ENCODE measurements around the gene OXCT1. TPM values are rescaled to one million over a fixed set of nuclear protein-coding genes. Genes with fewer than 3 reads are reported as not detected.

OXCT1 gene
- total RNA-seq, 2 donors from 2014 or later, result 32.8 to 161 TPM

GRCh38 chr5:41869151-41869723 lies 988 bp downstream of the OXCT1 start:
- Histone ChIP-seq H3K27me3 (no peaks in the 10 kb centered on the region), H3K27ac (peak overlapping the region; percentile 92 to 96), H3K4me3 (peak overlapping the region; percentile 71 to 73), H3K36me3 (no peaks in the 10 kb centered on the region), H3K4me1 (peaks cover 0 to 30% of the 10 kb centered on the region in 2 donors), H3K9me3 (no peaks in the 10 kb centered on the region)
- DNase-seq (ENCODE audit: low spot score), result peak; percentile 83
- TF ChIP-seq CTCF (IDR thresholded peaks at IDR 0.05), result no peak

GRCh38 chr5:41863871-41864486 lies 6.2 kb downstream of the OXCT1 start:
- Histone ChIP-seq H3K27ac (no peak overlapping the region), H3K9me3 (no peaks in the 10 kb centered on the region), H3K4me3 (no peak overlapping the region), H3K4me1 (peaks cover 0 to 17% of the 10 kb centered on the region in 2 donors), H3K27me3 (no peaks in the 10 kb centered on the region), H3K36me3 (peaks cover 21% of the 10 kb centered on the region)
- TF ChIP-seq CTCF (IDR thresholded peaks at IDR 0.05), result no peak
- no peak for DNase-seq (ENCODE audit: low spot score)

- no peaks in the 10 kb centered on the region for H3K9me3 ChIP-seq
- H3K4me1 ChIP-seq, result peaks cover 0 to 7% of the 10 kb centered on the region in 2 donors
- H3K27ac ChIP-seq, result no peak overlapping the region
- no peak for TF ChIP-seq CTCF (IDR thresholded peaks at IDR 0.05)
- H3K36me3 ChIP-seq, result peaks cover 21% of the 10 kb centered on the region
- H3K27me3 ChIP-seq, result no peaks in the 10 kb centered on the region
- H3K4me3 ChIP-seq, result no peak overlapping the region
- DNase-seq (ENCODE audit: low spot score), result no peak
Measured at GRCh38 chr5:41858890-41859289, 11.3 kb downstream of the OXCT1 start.

- H3K27ac ChIP-seq, result no peak overlapping the region
- H3K4me3 ChIP-seq, result no peak overlapping the region
- DNase-seq (ENCODE audit: low spot score), result no peak
- no peaks in the 10 kb centered on the region for H3K27me3 ChIP-seq
- H3K9me3 ChIP-seq, result no peaks in the 10 kb centered on the region
- TF ChIP-seq CTCF (IDR thresholded peaks at IDR 0.05), result no peak
- no peaks in the 10 kb centered on the region for H3K4me1 ChIP-seq
- H3K36me3 ChIP-seq, result peaks cover 25% of the 10 kb centered on the region
Measured at GRCh38 chr5:41857989-41858388, 12.2 kb downstream of the OXCT1 start.

GRCh38 chr5:41856644-41857491 lies 13.4 kb downstream of the OXCT1 start:
- Histone ChIP-seq H3K9me3 (no peaks in the 10 kb centered on the region), H3K27ac (no peak overlapping the region), H3K36me3 (peaks cover 34% of the 10 kb centered on the region), H3K4me1 (no peaks in the 10 kb centered on the region), H3K27me3 (no peaks in the 10 kb centered on the region), H3K4me3 (no peak overlapping the region)
- no peak for DNase-seq (ENCODE audit: low spot score)
- peak; percentile 75 to 80 for TF ChIP-seq CTCF (IDR thresholded peaks at IDR 0.05)

All from right atrium auricular region (tissue), 2 donors.